Endothelial cell of umbilical vein (primary cell): ENCODE data around the gene IMPG1. TPM values are rescaled to one million over a fixed set of nuclear protein-coding genes. Genes with fewer than 3 reads are reported as not detected.

Experiments used
- BruUV-seq: library from RNA; stranded (reverse); fragments of 400-500 nt; replicated peaks from 2 replicates; lab custom pipeline; 2021; lab: Mats Ljungman, UMichigan
- CTCF ChIA-PET: fragments of 300-600, 350-600 bp; sonication (Branson Sonifier 250); formaldehyde crosslinking; loops from one replicate; lab custom pipeline; 2021; ENCODE audit warnings: antibody characterized with exemption, inconsistent platforms; lab: Charles Lee
- POLR2A ChIA-PET: fragments of 300-600, 350-600 bp; sonication (Branson Sonifier 250); formaldehyde crosslinking; loops from one replicate; lab custom pipeline; 2021; ENCODE audit warnings: antibody characterized with exemption, inconsistent platforms; lab: Charles Lee
- DNase-seq: peaks from one replicate; pipeline ENCODE4 v3.0.0-alpha.2; 2011; ENCODE audit warnings: low read depth, low spot score
- FAIRE-seq: peaks from 2 replicates; lab custom pipeline; 2011; peaks lifted over from hg19 to GRCh38; lab: Jason Lieb, UNC
- H2AFZ ChIP-seq: 2 replicates; pipeline ENCODE4 v1.6.0; 2012; ENCODE audit warnings: low read depth, low read length, control low read depth, inconsistent platforms
- H3K27ac ChIP-seq: 2 replicates; pipeline ENCODE4 v1.5.1; 2011; ENCODE audit warnings: low read depth, mild to moderate bottlenecking, control low read depth, low read length, moderate library complexity; ENCODE audit not compliant: insufficient read depth
- H3K27me3 ChIP-seq, 2 experiments: 2 replicates each; pipeline versions ENCODE4 v1.6.0 to v1.6.1; 2011; ENCODE audit warnings: low read length in 2 of 2, mixed read lengths in 1 of 2; ENCODE audit not compliant: control insufficient read depth in 2 of 2, insufficient read depth in 2 of 2
- H3K36me3 ChIP-seq, 2 experiments: 2 replicates in 1 of 2; 3 replicates in 1 of 2; pipeline ENCODE4 v1.5.1; 2011; ENCODE audit warnings: low read length in 2 of 2, mild to moderate bottlenecking in 1 of 2, moderate library complexity in 1 of 2; ENCODE audit not compliant: control insufficient read depth in 2 of 2, insufficient read depth in 2 of 2; ENCODE audit errors: extremely low read depth in 1 of 2
- H3K4me1 ChIP-seq: 3 replicates; pipeline ENCODE4 v1.5.1; 2011; ENCODE audit warnings: mild to moderate bottlenecking, low read length; ENCODE audit not compliant: control insufficient read depth, insufficient read depth; ENCODE audit errors: extremely low read depth
- H3K4me2 ChIP-seq: 2 replicates; pipeline ENCODE4 v1.6.1; 2011; ENCODE audit warnings: low read length, control low read depth, mixed read lengths; ENCODE audit not compliant: insufficient read depth
- H3K4me3 ChIP-seq, 3 experiments: fragments of 200-600 bp in 1 of 3; sonication (generic), shearing (Covaris generic) in 1 of 3; replicated peaks in 1 of 3; 2 replicates each; pipeline ENCODE4 v1.5.1; 2011 to 2016; ENCODE audit warnings: control low read depth in 3 of 3, low read length in 3 of 3, mild to moderate bottlenecking in 2 of 3, inconsistent platforms in 1 of 3, low read depth in 1 of 3, moderate library complexity in 1 of 3; ENCODE audit not compliant: insufficient read depth in 1 of 3
- H3K79me2 ChIP-seq: 2 replicates; pipeline ENCODE4 v1.6.0; 2012; ENCODE audit warnings: low read length, inconsistent platforms; ENCODE audit not compliant: control insufficient read depth, insufficient read depth
- H3K9ac ChIP-seq: replicated peaks from 2 replicates; pipeline ENCODE3; 2011; ENCODE audit warnings: low read length, control low read depth; ENCODE audit not compliant: insufficient read depth; ENCODE audit errors: extremely low read depth
- H3K9me1 ChIP-seq: replicated peaks from 3 replicates; pipeline ENCODE4 v1.6.0; 2011; ENCODE audit warnings: mild to moderate bottlenecking, low read length; ENCODE audit not compliant: control insufficient read depth, insufficient read depth; ENCODE audit errors: extremely low read depth
- H3K9me3 ChIP-seq: replicated peaks from 2 replicates; pipeline ENCODE4 v1.5.1; 2012; ENCODE audit warnings: low read length, inconsistent platforms; ENCODE audit not compliant: control insufficient read depth, insufficient read depth
- H4K20me1 ChIP-seq: replicated peaks from 2 replicates; pipeline ENCODE3; 2011; ENCODE audit warnings: mild to moderate bottlenecking, low read length; ENCODE audit not compliant: control insufficient read depth, insufficient read depth; ENCODE audit errors: extremely low read depth
- CTCF ChIP-seq, 2 donors: IDR thresholded peaks; 1 replicate in 1 of 2; 2 replicates in 1 of 2; pipeline ENCODE4 v1.5.1; 2011; ENCODE audit warnings: low read length in 2 of 2, mild to moderate bottlenecking in 2 of 2, moderate library complexity in 2 of 2, control low read depth in 1 of 2, inconsistent platforms in 1 of 2, low read depth in 1 of 2; ENCODE audit not compliant: insufficient read depth in 1 of 2; ENCODE audit errors: extremely low read depth in 1 of 2
- EZH2 ChIP-seq: IDR thresholded peaks from 2 replicates; pipeline ENCODE4 v1.6.1; 2012; ENCODE audit warnings: borderline replicate concordance, low read depth, mild to moderate bottlenecking, moderate library complexity, low read length, inconsistent platforms; ENCODE audit not compliant: severe bottlenecking
- FOS ChIP-seq: IDR thresholded peaks from 2 replicates; pipeline ENCODE4 v1.6.1; 2011; ENCODE audit warnings: mild to moderate bottlenecking, low read length, moderate library complexity, borderline replicate concordance; ENCODE audit not compliant: insufficient read depth
- GATA2 ChIP-seq: IDR thresholded peaks from 2 replicates; pipeline ENCODE4 v1.7.0; 2011; ENCODE audit warnings: low read depth, mild to moderate bottlenecking, moderate library complexity, mixed read lengths, low read length; ENCODE audit not compliant: insufficient read length, insufficient read depth
- JUN ChIP-seq: IDR thresholded peaks from 2 replicates; pipeline ENCODE4 v1.6.1; 2011; ENCODE audit warnings: borderline replicate concordance, low read depth; ENCODE audit not compliant: insufficient read length, insufficient read depth
- MAX ChIP-seq: IDR thresholded peaks from 2 replicates; pipeline ENCODE4 v1.6.1; 2011; ENCODE audit not compliant: insufficient read depth, insufficient read length
- MYC ChIP-seq: IDR thresholded peaks from one replicate; pipeline ENCODE4 v1.6.1; 2011; ENCODE audit warnings: mild to moderate bottlenecking, low read depth, low read length
- POLR2A ChIP-seq: IDR thresholded peaks from 2 replicates; pipeline ENCODE4 v1.6.1; 2012; ENCODE audit warnings: low read depth, mild to moderate bottlenecking, control low read depth, low read length
- POLR2AphosphoS5 ChIP-seq: IDR thresholded peaks from 2 replicates; pipeline ENCODE4 v1.6.1; 2012; ENCODE audit warnings: low read depth, mild to moderate bottlenecking, control low read depth, low read length, moderate library complexity; ENCODE audit not compliant: insufficient read depth
- dilution Hi-C: fragments of 300-500 bp; cut with MboI; formaldehyde crosslinking; loops from one replicate; pipeline ENCODE4 v1.15.0; 2019; ENCODE audit warnings: low sequenced_read_pairs; ENCODE audit not compliant: extremely low pct_ligation_motif_present
- intact Hi-C: fragments of 100-400 bp; cut with micrococcal nuclease; formaldehyde crosslinking; loops from one replicate; pipeline ENCODE4 v1.10.0; 2022
- polyA plus RNA-seq, 4 experiments: library from polyadenylated mRNA; depleted of rRNA in 3 of 4; stranded (reverse) in 3 of 4; unstranded in 1 of 4; fragments of >200 nt; gene quantifications; 2 replicates each; pipeline versions ENCODE4 v1.2.1 to v1.2.3, GENCODE V29; 2011 to 2012; ENCODE audit warnings: missing spikeins in 1 of 4
- total RNA-seq: library from RNA; stranded (reverse); gene quantifications from 2 replicates; pipeline ENCODE4 v1.2.3, GENCODE V29; 2021

Gene IMPG1
- total and polyA plus RNA-seq, 2 donors (not counting 3 experiments of a cell fraction or from before 2014, with no cell fraction given) = not detected

GRCh38 chr6:75993236-75994162 is 79.0 kb downstream of the IMPG1 start:
- FAIRE-seq = no peak

More at GRCh38 chr6:75993236-75994162, 79.0 kb downstream of the IMPG1 start:
- Histone ChIP-seq H3K9me1 (no peaks in the 10 kb centered on the region), H3K9me3 (no peaks in the 10 kb centered on the region), H3K79me2 (no peaks in the 10 kb centered on the region), H4K20me1 (no peaks in the 10 kb centered on the region), H3K27me3 (peaks cover 0 to 4% of the 10 kb centered on the region in 2 experiments), H2AFZ (no peak overlapping the region), H3K4me3 (no peak overlapping the region), H3K4me1 (no peaks in the 10 kb centered on the region), H3K27ac (no peak overlapping the region), H3K9ac (no peak overlapping the region), H3K4me2 (no peak overlapping the region), H3K36me3 (no peaks in the 10 kb centered on the region)
- POLR2A ChIA-PET = no interaction called here
- no TSS peak for BruUV-seq
- dilution Hi-C loops = no loop called here
- TF ChIP-seq MYC (no peak), EZH2 (no peak), POLR2AphosphoS5 (no peak), MAX (no peak), CTCF (IDR thresholded peaks at IDR 0.05; ENCODE audit: extremely low read depth in 1 of 2, insufficient read depth in 1 of 2, low read depth in 1 of 2, low read length in 2 of 2) (no peak), POLR2A (no peak), GATA2 (no peak), JUN (no peak), FOS (no peak)
- CTCF ChIA-PET = no interaction called here
- no peak for DNase-seq
- intact Hi-C loops = no loop called here
